Left cardiac atrium (tissue), 4 donors: ENCODE measurements around the gene LINGO3. TPM values are rescaled to one million over a fixed set of nuclear protein-coding genes. Genes with fewer than 3 reads are reported as not detected.

ENCODE experiments used
- ATAC-seq, 2 donors: fragments of 200-7000 bp; cut with Tn5 transposase; one replicate each; pipeline ENCODE4 v1.9.1; 2020; ENCODE audit warnings: mild to moderate bottlenecking in 2 of 2, moderate library complexity in 2 of 2
- DNase-seq: peaks from one replicate; pipeline ENCODE4 v3.0.0-alpha.2; 2020
- intact Hi-C, 2 donors: fragments of 100-400 bp; cut with DNase I; formaldehyde crosslinking; loops; one replicate each; pipeline versions ENCODE4 v1.14.1 to v1.15.1; 2022 to 2023
- total RNA-seq, 2 donors: library from RNA; stranded (reverse); fragmentation: NEBNext Ultra II Directional; extraction: Animal tissue kit (Norgen Biotek cat#: 25700); gene quantifications; one replicate each; pipeline ENCODE4 v1.2.1, GENCODE V29; 2021
- donor health status: DM: no; HTN: yes; CAD: no.
- donor health status: DM: no; HTN: yes; CAD: no; lungs with severe emphysema.
- donor health status: DM: yes; HTN: yes; CAD: no.
- donor health status: Dilated cardiomyopathy.

Gene LINGO3
- total RNA-seq, 2 donors from 2014 or later: not detected

- intact Hi-C loops: no loop called here
- ATAC-seq (peak in 1 of 2 donors; percentile 10), DNase-seq (no peak)
Observed at GRCh38 chr19:2329149-2329478, 21.2 kb upstream of the LINGO3 start.

GRCh38 chr19:2328401-2329148, 20.6 kb upstream of the LINGO3 start, which contains the start of the genes LSM7 and SPPL2B:
TSS of gene LSM7 (minus strand) at chr19:2328586. CDS start at chr19:2328566, 20 bp downstream.
TSS of gene SPPL2B (plus strand) at chr19:2328684. CDS start at chr19:2328710, 26 bp downstream.
- ATAC-seq (peak; percentile 95 to 98), DNase-seq (peak; percentile 91)
- intact Hi-C loops: no loop called here

GRCh38 chr19:2327773-2328400, 19.9 kb upstream of the LINGO3 start:
- DNase-seq (no peak), ATAC-seq (peak; percentile 19 to 58)
- intact Hi-C loops: no loop called here

- intact Hi-C loops: no loop called here
- no peak for DNase-seq
- ATAC-seq: no peak
Observed at GRCh38 chr19:2326699-2327360, 18.9 kb upstream of the LINGO3 start.

GRCh38 chr19:2325281-2326046, 17.5 kb upstream of the LINGO3 start:
- intact Hi-C loops: no loop called here
- no peak for DNase-seq
- ATAC-seq: no peak

- ATAC-seq (no peak), DNase-seq (no peak)
- intact Hi-C loops: no loop called here
Observed at GRCh38 chr19:2324220-2324948, 16.4 kb upstream of the LINGO3 start.

GRCh38 chr19:2323707-2324106, 15.8 kb upstream of the LINGO3 start:
- intact Hi-C loops: no loop called here
- ATAC-seq (no peak), DNase-seq (no peak)

GRCh38 chr19:2321565-2322283, 13.8 kb upstream of the LINGO3 start:
- no peak for DNase-seq
- intact Hi-C loops: no loop called here
- ATAC-seq: no peak

- DNase-seq: no peak
- intact Hi-C loops: no loop called here
- no peak for ATAC-seq
Observed at GRCh38 chr19:2320939-2321338, 13.0 kb upstream of the LINGO3 start.

- intact Hi-C loops: no loop called here
- no peak for ATAC-seq
- DNase-seq: no peak
Observed at GRCh38 chr19:2320049-2320448, 12.1 kb upstream of the LINGO3 start.

- intact Hi-C loops: loop anchor here (5.0 to 10.0 kb wide), 3 partner anchors 47 to 165 kb away; partner anchors contain the start of gene AP3D1 (in 1 of the 2)
- no peak for DNase-seq
- no peak for ATAC-seq
Observed at GRCh38 chr19:2319551-2319950, 11.6 kb upstream of the LINGO3 start.

GRCh38 chr19:2318923-2319322, 11.0 kb upstream of the LINGO3 start:
- ATAC-seq: no peak
- intact Hi-C loops: loop anchor here (5.0 to 10.0 kb wide), 3 partner anchors 47 to 164 kb away; partner anchors contain the start of gene AP3D1 (in 1 of the 2)

GRCh38 chr19:2317756-2318155, 9.8 kb upstream of the LINGO3 start:
- intact Hi-C loops: loop anchor here (5.0 to 10.0 kb wide), 3 partner anchors 45 to 163 kb away; partner anchors contain the start of gene AP3D1 (in 1 of the 2)
- no peak for DNase-seq
- ATAC-seq: no peak

More at GRCh38 chr19:2318923-2319322, 11.0 kb upstream of the LINGO3 start:
- DNase-seq: no peak

- ATAC-seq (no peak), DNase-seq (no peak)
- intact Hi-C loops: loop anchor here (5.0 to 10.0 kb wide), 3 partner anchors 45 to 162 kb away; partner anchors contain the start of gene AP3D1 (in 1 of the 2)
Observed at GRCh38 chr19:2317300-2317699, 9.3 kb upstream of the LINGO3 start.

GRCh38 chr19:2315818-2316353, 7.9 kb upstream of the LINGO3 start:
- intact Hi-C loops: loop anchor here (5.0 to 10.0 kb wide), 3 partner anchors 44 to 161 kb away; partner anchors contain the start of gene AP3D1 (in 1 of the 2)
- peak; percentile 91 to 93 for ATAC-seq
- peak; percentile 75 for DNase-seq

GRCh38 chr19:2315121-2315817, 7.3 kb upstream of the LINGO3 start:
- no peak for DNase-seq
- ATAC-seq: no peak
- intact Hi-C loops: loop anchor here (5.0 to 10.0 kb wide), 3 partner anchors 43 to 160 kb away; partner anchors contain the start of gene AP3D1 (in 1 of the 2)
